NCI-H2029 (cell line): ENCODE measurements around the gene NTN3.
"Not testable (repeated sequence)": the region's sequence is repeated elsewhere in the genome, so short reads cannot be mapped to it uniquely, and the experiment has no call there.

Experiments
- DNase-seq: peaks from one replicate; lab custom pipeline; 2025; lab: John Stamatoyannopoulos, UW

Gene NTN3

GRCh38 chr16:2471016-2471652, at the start of gene NTN3:
Gene NTN3, plus strand, starts transcription at chr16:2471297. Its CDS starts 405 bp downstream, at chr16:2471702.
- DNase-seq: no peak

- DNase-seq: no peak
Measured at GRCh38 chr16:2422123-2422867, 48.8 kb upstream of the NTN3 start.

- DNase-seq: no peak
Measured at GRCh38 chr16:2424061-2425007, 46.8 kb upstream of the NTN3 start.

- no peak for DNase-seq
Measured at GRCh38 chr16:2425008-2425518, 46.0 kb upstream of the NTN3 start.

- no peak for DNase-seq
Measured at GRCh38 chr16:2425825-2426430, 45.2 kb upstream of the NTN3 start.

GRCh38 chr16:2426941-2427361, 44.1 kb upstream of the NTN3 start:
- DNase-seq: no peak

- DNase-seq: no peak
Measured at GRCh38 chr16:2427526-2427925, 43.6 kb upstream of the NTN3 start.

GRCh38 chr16:2428051-2428783, 42.9 kb upstream of the NTN3 start:
- no peak for DNase-seq

GRCh38 chr16:2428784-2429033, 42.4 kb upstream of the NTN3 start:
- no peak for DNase-seq

GRCh38 chr16:2429034-2429770, 41.9 kb upstream of the NTN3 start, which contains the start of gene CCNF:
Gene CCNF, plus strand, starts transcription at chr16:2429447. Its CDS starts 35 bp downstream, at chr16:2429482.
- peak; percentile 88 for DNase-seq

GRCh38 chr16:2429771-2430663, 41.1 kb upstream of the NTN3 start:
- DNase-seq: no peak

GRCh38 chr16:2432286-2432685, 38.8 kb upstream of the NTN3 start:
- no peak for DNase-seq

GRCh38 chr16:2432801-2433505, 38.1 kb upstream of the NTN3 start:
- no peak for DNase-seq

- DNase-seq: not testable (repeated sequence)
Measured at GRCh38 chr16:2435236-2435635, 35.9 kb upstream of the NTN3 start.

- no peak for DNase-seq
Measured at GRCh38 chr16:2436110-2436509, 35.0 kb upstream of the NTN3 start.

GRCh38 chr16:2437032-2437790, 33.9 kb upstream of the NTN3 start:
- DNase-seq: no peak

- no peak for DNase-seq
Measured at GRCh38 chr16:2438121-2438520, 33.0 kb upstream of the NTN3 start.

- no peak for DNase-seq
Measured at GRCh38 chr16:2439598-2439997, 31.5 kb upstream of the NTN3 start.
